H9 (cell line): ENCODE data around the gene GTPBP4. TPM values are rescaled to one million over a fixed set of nuclear protein-coding genes. Genes with fewer than 3 reads are reported as not detected.

Experiments used
- DNase-seq: peaks from one replicate; pipeline ENCODE4 v3.0.0-alpha.2; 2017
- H2AFZ ChIP-seq: one replicate; pipeline ENCODE4 v1.6.1; 2013; ENCODE audit warnings: mild to moderate bottlenecking, low read length, control low read depth, moderate library complexity
- H2AK5ac ChIP-seq: 2 replicates; pipeline ENCODE4 v1.6.1; 2013; ENCODE audit warnings: low read length, control low read depth, mixed read lengths; ENCODE audit not compliant: insufficient read length
- H2BK120ac ChIP-seq: one replicate; pipeline ENCODE4 v1.6.1; 2013; ENCODE audit warnings: low read depth, mild to moderate bottlenecking, low read length, control low read depth, inconsistent platforms; ENCODE audit not compliant: poor library complexity, severe bottlenecking
- H2BK12ac ChIP-seq: 2 replicates; pipeline ENCODE4 v1.6.1; 2013; ENCODE audit warnings: low read length, control low read depth, mixed read lengths, low read depth; ENCODE audit not compliant: insufficient read length
- H2BK15ac ChIP-seq: 2 replicates; pipeline ENCODE4 v1.6.1; 2013; ENCODE audit warnings: low read depth, low read length, control low read depth
- H2BK20ac ChIP-seq: one replicate; pipeline ENCODE4 v1.6.1; 2013; ENCODE audit warnings: low read depth, mild to moderate bottlenecking, low read length, control low read depth, inconsistent platforms; ENCODE audit not compliant: poor library complexity, severe bottlenecking
- H2BK5ac ChIP-seq: 2 replicates; pipeline ENCODE4 v1.6.1; 2013; ENCODE audit warnings: low read length, control low read depth, mixed read lengths; ENCODE audit not compliant: insufficient read length
- H3K14ac ChIP-seq: 2 replicates; pipeline ENCODE4 v1.6.1; 2013; ENCODE audit warnings: low read length, control low read depth; ENCODE audit not compliant: insufficient read depth
- H3K18ac ChIP-seq: 2 replicates; pipeline ENCODE4 v1.6.1; 2013; ENCODE audit warnings: low read depth, mild to moderate bottlenecking, mixed read lengths, low read length, control low read depth; ENCODE audit not compliant: insufficient read length
- H3K23ac ChIP-seq: 2 replicates; pipeline ENCODE4 v1.6.1; 2013; ENCODE audit warnings: low read length, control low read depth, mixed read lengths, low read depth; ENCODE audit not compliant: insufficient read length
- H3K23me2 ChIP-seq: 2 replicates; pipeline ENCODE4 v1.6.1; 2013; ENCODE audit warnings: low read depth, mild to moderate bottlenecking, mixed read lengths, low read length, control low read depth; ENCODE audit not compliant: insufficient read length, poor library complexity, severe bottlenecking
- H3K27ac ChIP-seq: 2 replicates; pipeline ENCODE4 v1.5.1; 2013; ENCODE audit warnings: low read length, control low read depth, mixed read lengths, low read depth; ENCODE audit not compliant: insufficient read length
- H3K27me3 ChIP-seq: 2 replicates; pipeline ENCODE4 v1.6.1; 2013; ENCODE audit warnings: low read length, control low read depth, inconsistent platforms; ENCODE audit not compliant: insufficient read depth
- H3K4ac ChIP-seq: 2 replicates; pipeline ENCODE4 v1.6.1; 2013; ENCODE audit warnings: low read depth, mild to moderate bottlenecking, control low read depth, inconsistent platforms, low read length, moderate library complexity
- H3K4me1 ChIP-seq: 2 replicates; pipeline ENCODE4 v1.6.1; 2013; ENCODE audit warnings: low read length, control low read depth, inconsistent platforms; ENCODE audit not compliant: insufficient read depth
- H3K4me2 ChIP-seq: 2 replicates; pipeline ENCODE4 v1.6.1; 2013; ENCODE audit warnings: low read length, control low read depth, mixed read lengths; ENCODE audit not compliant: insufficient read length, insufficient read depth
- H3K56ac ChIP-seq: 2 replicates; pipeline ENCODE4 v1.6.1; 2013; ENCODE audit warnings: low read depth, mild to moderate bottlenecking, mixed read lengths, low read length, control low read depth; ENCODE audit not compliant: insufficient read length
- H3K79me1 ChIP-seq: 2 replicates; pipeline ENCODE4 v1.6.1; 2013; ENCODE audit warnings: low read depth, mild to moderate bottlenecking, moderate library complexity, low read length, control low read depth, inconsistent platforms; ENCODE audit not compliant: insufficient read depth, poor library complexity, severe bottlenecking
- H3K79me2 ChIP-seq: 2 replicates; pipeline ENCODE4 v1.6.1; 2013; ENCODE audit warnings: low read length, control low read depth, inconsistent platforms; ENCODE audit not compliant: insufficient read depth
- H3K9ac ChIP-seq: 2 replicates; pipeline ENCODE4 v1.6.1; 2013; ENCODE audit warnings: low read length, control low read depth, mixed read lengths; ENCODE audit not compliant: insufficient read length; ENCODE audit errors: extremely low read depth
- H3K9me3 ChIP-seq: one replicate; pipeline ENCODE4 v1.6.1; 2013; ENCODE audit warnings: low read depth, low read length, inconsistent platforms; ENCODE audit not compliant: control insufficient read depth
- H3T11ph ChIP-seq: one replicate; pipeline ENCODE4 v1.6.1; 2013; ENCODE audit warnings: mild to moderate bottlenecking, low read length, control low read depth, inconsistent platforms
- H4K20me1 ChIP-seq: one replicate; pipeline ENCODE4 v1.6.1; 2013; ENCODE audit not compliant: control insufficient read depth, insufficient read length, insufficient read depth
- H4K5ac ChIP-seq: 2 replicates; pipeline ENCODE4 v1.6.1; 2013; ENCODE audit warnings: low read depth, mild to moderate bottlenecking, mixed read lengths, low read length, control low read depth; ENCODE audit not compliant: insufficient read length
- H4K8ac ChIP-seq: replicated peaks from 2 replicates; pipeline ENCODE4 v1.6.1; 2013; ENCODE audit warnings: low read length, control low read depth, mixed read lengths, low read depth; ENCODE audit not compliant: insufficient read length
- H4K91ac ChIP-seq: 2 replicates; pipeline ENCODE4 v1.6.1; 2013; ENCODE audit warnings: low read depth, mild to moderate bottlenecking, moderate library complexity, mixed read lengths, low read length, control low read depth; ENCODE audit not compliant: insufficient read length
- H3K27ac Mint-ChIP-seq, 3 experiments: 2 replicates in 2 of 3; 3 replicates in 1 of 3; pipeline ENCODE4 v1.8.0; 2020 to 2021; ENCODE audit warnings: mixed read lengths in 3 of 3, mild to moderate bottlenecking in 1 of 3, moderate library complexity in 1 of 3
- H3K27me3 Mint-ChIP-seq: 2 replicates; pipeline ENCODE4 v1.8.0; 2021; ENCODE audit warnings: low read depth, mild to moderate bottlenecking, moderate library complexity, mixed read lengths
- H3K36me3 Mint-ChIP-seq, 3 experiments: 2 replicates in 2 of 3; 3 replicates in 1 of 3; pipeline ENCODE4 v1.8.0; 2020 to 2021; ENCODE audit warnings: low read depth in 3 of 3, mixed read lengths in 3 of 3; ENCODE audit not compliant: insufficient read depth in 1 of 3
- H3K4me1 Mint-ChIP-seq, 2 experiments: 2 replicates each; pipeline ENCODE4 v1.8.0; 2020; ENCODE audit warnings: mixed read lengths in 2 of 2
- H3K4me3 Mint-ChIP-seq, 2 experiments: 2 replicates in 1 of 2; 3 replicates in 1 of 2; pipeline ENCODE4 v1.8.0; 2020 to 2021; ENCODE audit warnings: mild to moderate bottlenecking in 2 of 2, mixed read lengths in 2 of 2, moderate library complexity in 1 of 2
- H3K9me3 Mint-ChIP-seq, 2 experiments: 2 replicates in 1 of 2; 3 replicates in 1 of 2; pipeline ENCODE4 v1.8.0; 2020; ENCODE audit warnings: mild to moderate bottlenecking in 2 of 2, mixed read lengths in 2 of 2, moderate library complexity in 1 of 2
- WGBS: extraction: QIAGEN DNeasy Blood & Tissue Kit; methylation state at CpG from one replicate; pipeline ENCODE4 v1.1.7; 2013; ENCODE audit warnings: missing lambda C conversion rate, low lambda C conversion rate, mixed read lengths; ENCODE audit not compliant: insufficient read length; ENCODE audit errors: extremely low coverage; 5-methylcytosine and 5-hydroxymethylcytosine counted together
- total RNA-seq: library from RNA; stranded (reverse); gene quantifications from 2 replicates; pipeline ENCODE4 v1.2.1, GENCODE V29; 2021
- TF ChIP-seq, protein P1 (sequence below): fragments of 200-600 bp; sonication (generic); conservative IDR thresholded peaks from 3 replicates; pipeline ENCODE4 v1.8.0; 2021; ENCODE audit warnings: antibody characterized with exemption, mild to moderate bottlenecking

The GTPBP4 gene
- total RNA-seq, 1 experiment from 2014 or later, result 134 TPM

DNA sequence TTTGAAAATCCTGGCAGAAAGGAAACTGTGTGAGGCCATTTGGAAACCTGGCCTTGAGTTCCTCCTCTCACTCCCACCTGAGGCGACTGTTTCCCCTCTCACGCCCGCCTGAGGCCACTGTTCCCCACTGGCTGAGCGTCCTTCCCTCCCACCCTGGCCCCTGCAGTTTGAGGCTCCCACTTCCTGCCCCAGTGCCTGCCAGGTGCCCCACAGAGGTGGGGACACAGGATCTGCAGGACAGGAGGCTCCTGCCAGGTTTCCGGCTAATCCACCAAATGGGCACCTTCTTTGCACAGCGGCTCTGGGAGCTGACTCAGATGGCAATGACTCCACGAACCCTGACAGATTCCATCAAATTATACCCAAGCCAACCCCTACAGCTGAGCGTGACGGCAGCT lies 32.4 kb upstream of the GTPBP4 start:
- Histone ChIP-seq H3K4me1 (no peaks in the 10 kb centered on the region), H3K4me2 (no peak overlapping the region), H3K18ac (no peak overlapping the region), H3K14ac (no peak overlapping the region), H3K9me3 (no peaks in the 10 kb centered on the region), H2AFZ (no peak overlapping the region), H3K56ac (no peak overlapping the region), H2BK12ac (no peak overlapping the region), H3T11ph (no peak overlapping the region), H4K8ac (no peak overlapping the region), H3K27me3 (no peaks in the 10 kb centered on the region), H2BK15ac (no peak overlapping the region), H4K91ac (no peak overlapping the region), H3K79me1 (no peaks in the 10 kb centered on the region), H2BK120ac (no peak overlapping the region), H2AK5ac (no peak overlapping the region), H3K79me2 (no peaks in the 10 kb centered on the region), H4K20me1 (no peaks in the 10 kb centered on the region), H3K4ac (no peak overlapping the region), H3K27ac (no peak overlapping the region), H4K5ac (no peak overlapping the region), H2BK20ac (no peak overlapping the region), H3K23me2 (no peaks in the 10 kb centered on the region), H3K9ac (no peak overlapping the region), H2BK5ac (no peak overlapping the region), H3K23ac (no peak overlapping the region)
- H3K4me1 Mint-ChIP-seq, result peaks cover 0 to 5% of the 10 kb centered on the region in 2 experiments; a peak in 1 of 4 replicates
- H3K4me3 Mint-ChIP-seq, result no peak overlapping the region
- peak overlapping the region; percentile 10 to 93 (median 32); a peak in 1 of 7 replicates for H3K27ac Mint-ChIP-seq
- no peak for DNase-seq
- H3K27me3 Mint-ChIP-seq, result peaks cover 24% of the 10 kb centered on the region
- no CpG with 5 or more reads among the region's 9 CpGs for WGBS
- no peaks in the 10 kb centered on the region; a peak in 1 of 5 replicates for H3K9me3 Mint-ChIP-seq
- TF ChIP-seq, protein P1, sequence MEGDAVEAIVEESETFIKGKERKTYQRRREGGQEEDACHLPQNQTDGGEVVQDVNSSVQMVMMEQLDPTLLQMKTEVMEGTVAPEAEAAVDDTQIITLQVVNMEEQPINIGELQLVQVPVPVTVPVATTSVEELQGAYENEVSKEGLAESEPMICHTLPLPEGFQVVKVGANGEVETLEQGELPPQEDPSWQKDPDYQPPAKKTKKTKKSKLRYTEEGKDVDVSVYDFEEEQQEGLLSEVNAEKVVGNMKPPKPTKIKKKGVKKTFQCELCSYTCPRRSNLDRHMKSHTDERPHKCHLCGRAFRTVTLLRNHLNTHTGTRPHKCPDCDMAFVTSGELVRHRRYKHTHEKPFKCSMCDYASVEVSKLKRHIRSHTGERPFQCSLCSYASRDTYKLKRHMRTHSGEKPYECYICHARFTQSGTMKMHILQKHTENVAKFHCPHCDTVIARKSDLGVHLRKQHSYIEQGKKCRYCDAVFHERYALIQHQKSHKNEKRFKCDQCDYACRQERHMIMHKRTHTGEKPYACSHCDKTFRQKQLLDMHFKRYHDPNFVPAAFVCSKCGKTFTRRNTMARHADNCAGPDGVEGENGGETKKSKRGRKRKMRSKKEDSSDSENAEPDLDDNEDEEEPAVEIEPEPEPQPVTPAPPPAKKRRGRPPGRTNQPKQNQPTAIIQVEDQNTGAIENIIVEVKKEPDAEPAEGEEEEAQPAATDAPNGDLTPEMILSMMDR, result 0 out of 3 replicates have a peak, but pooled peaks have one; percentile 20
- no peaks in the 10 kb centered on the region for H3K36me3 Mint-ChIP-seq
